SW 1271 (cell line): ENCODE measurements around the gene SYDE2.
"Not testable (repeated sequence)": the region's sequence is repeated elsewhere in the genome, so short reads cannot be mapped to it uniquely, and the experiment has no call there.

Experiments
- DNase-seq, 2 experiments: peaks; one replicate each; lab custom pipeline; 2025; lab: John Stamatoyannopoulos, UW

The SYDE2 gene

GRCh38 chr1:85208488-85208887 is 7.7 kb upstream of the SYDE2 start:
- DNase-seq, result no peak

- no peak for DNase-seq
These were observed 2.9 kb upstream of the SYDE2 start for GRCh38 chr1:85203573-85204171.

GRCh38 chr1:85202864-85203255 is 2.0 kb upstream of the SYDE2 start:
- no peak for DNase-seq

- no peak for DNase-seq
These were observed 1.5 kb upstream of the SYDE2 start for GRCh38 chr1:85202092-85202863.

- DNase-seq, result peak in 1 of 2 experiments; percentile 26
These were observed 700 bp upstream of the SYDE2 start for GRCh38 chr1:85201340-85202091.

- DNase-seq, result no peak
These were observed 951 bp downstream of the SYDE2 start for GRCh38 chr1:85199667-85200462.

- no peak for DNase-seq
These were observed 2.0 kb downstream of the SYDE2 start for GRCh38 chr1:85198864-85199263.

GRCh38 chr1:85196358-85196757 is 4.5 kb downstream of the SYDE2 start:
- no peak for DNase-seq

- DNase-seq, result no peak
These were observed 5.1 kb downstream of the SYDE2 start for GRCh38 chr1:85195703-85196102.

GRCh38 chr1:85192129-85192528 is 8.7 kb downstream of the SYDE2 start:
- DNase-seq, result not testable (repeated sequence)

GRCh38 chr1:85189120-85189519 is 11.7 kb downstream of the SYDE2 start:
- no peak for DNase-seq

GRCh38 chr1:85188530-85188929 is 12.3 kb downstream of the SYDE2 start:
- DNase-seq, result no peak

- not testable (repeated sequence) for DNase-seq
These were observed 13.8 kb downstream of the SYDE2 start for GRCh38 chr1:85187021-85187420.

GRCh38 chr1:85184245-85184644 is 16.6 kb downstream of the SYDE2 start:
- DNase-seq, result no peak

- DNase-seq, result no peak
These were observed 18.1 kb downstream of the SYDE2 start for GRCh38 chr1:85182700-85183099.

GRCh38 chr1:85180869-85181268 is 19.9 kb downstream of the SYDE2 start:
- DNase-seq, result no peak

- DNase-seq, result no peak
These were observed 21.3 kb downstream of the SYDE2 start for GRCh38 chr1:85179522-85179921.

- DNase-seq, result no peak
These were observed 22.4 kb downstream of the SYDE2 start for GRCh38 chr1:85178396-85178795.

- no peak for DNase-seq
These were observed 26.3 kb downstream of the SYDE2 start for GRCh38 chr1:85174503-85174902.

- DNase-seq, result no peak
These were observed 28.0 kb downstream of the SYDE2 start for GRCh38 chr1:85172684-85173337.

- DNase-seq, result no peak
These were observed 29.1 kb downstream of the SYDE2 start for GRCh38 chr1:85171721-85172120.

- no peak for DNase-seq
These were observed 31.9 kb downstream of the SYDE2 start for GRCh38 chr1:85168884-85169283.
